Parathyroid adenoma (tissue), 2 donors: ENCODE data around the gene CASTOR1.

Source experiments
- H2AFZ ChIP-seq: fragments of 300-600 bp; sonication (generic); one replicate; pipeline ENCODE4 v1.7.0; 2017; ENCODE audit warnings: antibody characterized with exemption, mild to moderate bottlenecking
- H3K27ac ChIP-seq: fragments of 300-600 bp; sonication (generic); one replicate; pipeline ENCODE4 v1.7.0; 2017
- H3K27me3 ChIP-seq: fragments of 300-600 bp; sonication (generic); one replicate; pipeline ENCODE4 v1.7.0; 2017; ENCODE audit warnings: low read length; ENCODE audit not compliant: control insufficient read depth, insufficient read depth
- H3K36me3 ChIP-seq: fragments of 300-600 bp; sonication (generic); one replicate; pipeline ENCODE4 v1.7.0; 2017; ENCODE audit warnings: low read length; ENCODE audit not compliant: control insufficient read depth, insufficient read depth
- H3K4me1 ChIP-seq: fragments of 300-600 bp; sonication (generic); one replicate; pipeline ENCODE4 v1.7.0; 2017; ENCODE audit warnings: control low read depth
- H3K4me2 ChIP-seq: fragments of 300-600 bp; sonication (generic); one replicate; pipeline ENCODE4 v1.7.0; 2017; ENCODE audit warnings: low read length
- H3K4me3 ChIP-seq: fragments of 300-600 bp; sonication (generic); one replicate; pipeline ENCODE4 v1.7.0; 2017; ENCODE audit warnings: low read depth, low read length
- H3K79me2 ChIP-seq: fragments of 300-600 bp; sonication (generic); one replicate; pipeline ENCODE4 v1.7.0; 2017; ENCODE audit warnings: control low read depth
- H3K9ac ChIP-seq: fragments of 300-600 bp; sonication (generic); one replicate; pipeline ENCODE4 v1.7.0; 2017; ENCODE audit warnings: mild to moderate bottlenecking
- H3K9me3 ChIP-seq: fragments of 300-600 bp; sonication (generic); one replicate; pipeline ENCODE4 v1.7.0; 2017; ENCODE audit warnings: low read length; ENCODE audit not compliant: control insufficient read depth
- CTCF ChIP-seq: fragments of 300-600 bp; sonication (generic); IDR thresholded peaks from one replicate; pipeline ENCODE4 v1.7.0; 2017; ENCODE audit warnings: antibody characterized with exemption, mild to moderate bottlenecking
- donor health status: primary hyperparathyroidism.

Gene CASTOR1

GRCh38 chr22:30294066-30294465 lies 4.8 kb upstream of the CASTOR1 start:
- H3K9ac ChIP-seq, result no peak overlapping the region
- H3K27ac ChIP-seq, result no peak overlapping the region
- no peaks in the 10 kb centered on the region for H3K27me3 ChIP-seq
- H3K4me1 ChIP-seq, result peaks cover 26% of the 10 kb centered on the region
- H3K4me2 ChIP-seq, result no peak overlapping the region
- no peak overlapping the region for H2AFZ ChIP-seq
- H3K9me3 ChIP-seq, result no peaks in the 10 kb centered on the region
- no peak for TF ChIP-seq CTCF
- H3K36me3 ChIP-seq, result no peaks in the 10 kb centered on the region
- H3K4me3 ChIP-seq, result no peak overlapping the region
- no peaks in the 10 kb centered on the region for H3K79me2 ChIP-seq

- no peaks in the 10 kb centered on the region for H3K27me3 ChIP-seq
- peak overlapping the region; percentile 98 for H3K27ac ChIP-seq
- no peaks in the 10 kb centered on the region for H3K79me2 ChIP-seq
- H3K4me1 ChIP-seq, result peaks cover 22% of the 10 kb centered on the region
- no peak overlapping the region for H3K4me3 ChIP-seq
- H3K9ac ChIP-seq, result no peak overlapping the region
- no peak for TF ChIP-seq CTCF
- H3K9me3 ChIP-seq, result no peaks in the 10 kb centered on the region
- H3K36me3 ChIP-seq, result no peaks in the 10 kb centered on the region
- no peak overlapping the region for H2AFZ ChIP-seq
- no peak overlapping the region for H3K4me2 ChIP-seq
Observed at GRCh38 chr22:30293026-30293425, 3.7 kb upstream of the CASTOR1 start.

GRCh38 chr22:30292069-30292970 lies 3.0 kb upstream of the CASTOR1 start:
- H3K4me1 ChIP-seq, result peaks cover 22% of the 10 kb centered on the region
- H3K9me3 ChIP-seq, result no peaks in the 10 kb centered on the region
- no peaks in the 10 kb centered on the region for H3K27me3 ChIP-seq
- H3K27ac ChIP-seq, result peak overlapping the region; percentile 98
- H3K4me3 ChIP-seq, result no peak overlapping the region
- no peaks in the 10 kb centered on the region for H3K79me2 ChIP-seq
- TF ChIP-seq CTCF, result no peak
- no peak overlapping the region for H3K4me2 ChIP-seq
- no peaks in the 10 kb centered on the region for H3K36me3 ChIP-seq
- H2AFZ ChIP-seq, result no peak overlapping the region
- peak overlapping the region; percentile 4 for H3K9ac ChIP-seq

GRCh38 chr22:30291058-30291892 lies 2.0 kb upstream of the CASTOR1 start:
- Histone ChIP-seq H3K4me1 (peaks cover 22% of the 10 kb centered on the region), H3K27me3 (no peaks in the 10 kb centered on the region), H3K4me2 (peak overlapping the region; percentile 59), H3K9me3 (no peaks in the 10 kb centered on the region), H2AFZ (no peak overlapping the region), H3K36me3 (no peaks in the 10 kb centered on the region), H3K79me2 (no peaks in the 10 kb centered on the region), H3K4me3 (peak overlapping the region; percentile 35), H3K9ac (no peak overlapping the region), H3K27ac (peak overlapping the region; percentile 98)
- no peak for TF ChIP-seq CTCF
